ENCODE data around the gene SLC19A2. TPM values are rescaled to one million over a fixed set of nuclear protein-coding genes. Genes with fewer than 3 reads are reported as not detected.
A peak's percentile ranks its signal among the peaks of the same experiment; 100 is the strongest.

SLC19A2 gene
- total RNA-seq, 2 experiments from 2014 or later, result 3.2 to 6.5 TPM

GRCh38 chr1:169528215-169529067, 42.7 kb upstream of the SLC19A2 start:
- TF ChIP-seq, protein P1, sequence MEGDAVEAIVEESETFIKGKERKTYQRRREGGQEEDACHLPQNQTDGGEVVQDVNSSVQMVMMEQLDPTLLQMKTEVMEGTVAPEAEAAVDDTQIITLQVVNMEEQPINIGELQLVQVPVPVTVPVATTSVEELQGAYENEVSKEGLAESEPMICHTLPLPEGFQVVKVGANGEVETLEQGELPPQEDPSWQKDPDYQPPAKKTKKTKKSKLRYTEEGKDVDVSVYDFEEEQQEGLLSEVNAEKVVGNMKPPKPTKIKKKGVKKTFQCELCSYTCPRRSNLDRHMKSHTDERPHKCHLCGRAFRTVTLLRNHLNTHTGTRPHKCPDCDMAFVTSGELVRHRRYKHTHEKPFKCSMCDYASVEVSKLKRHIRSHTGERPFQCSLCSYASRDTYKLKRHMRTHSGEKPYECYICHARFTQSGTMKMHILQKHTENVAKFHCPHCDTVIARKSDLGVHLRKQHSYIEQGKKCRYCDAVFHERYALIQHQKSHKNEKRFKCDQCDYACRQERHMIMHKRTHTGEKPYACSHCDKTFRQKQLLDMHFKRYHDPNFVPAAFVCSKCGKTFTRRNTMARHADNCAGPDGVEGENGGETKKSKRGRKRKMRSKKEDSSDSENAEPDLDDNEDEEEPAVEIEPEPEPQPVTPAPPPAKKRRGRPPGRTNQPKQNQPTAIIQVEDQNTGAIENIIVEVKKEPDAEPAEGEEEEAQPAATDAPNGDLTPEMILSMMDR (conservative IDR thresholded peaks at IDR 0.05; ENCODE audit: low read length), result no peak
- TF ChIP-seq EZH2phosphoT487 (IDR thresholded peaks at IDR 0.05; ENCODE audit: borderline replicate concordance, low read depth, low read length), result no peak
- no peaks in the 10 kb centered on the region for H3K9me2 ChIP-seq (ENCODE audit: insufficient read depth, low read length)
- ChIA-PET CTCF (ENCODE audit: unreplicated experiment) (no interaction called here), POLR2A (interaction anchor here (0.6 to 1.0 kb wide), 4 partner anchors 18 to 361 kb away, joined by 3 to 4 read pairs (median 3); partner anchors contain the start of gene BLZF1)
- no TSS peak for BruUV-seq (replicated peaks)
- H3K27ac ChIP-seq (ENCODE audit: low read depth, low read length, poor library complexity, severe bottlenecking), result no peak overlapping the region
- H3K4me1 ChIP-seq (ENCODE audit: insufficient read depth, low read length, poor library complexity, severe bottlenecking), result peaks cover 6% of the 10 kb centered on the region
- peak overlapping the region; percentile 38; the same call in 1 of the 2 replicates for H2AFZ ChIP-seq (ENCODE audit: low read length)
- no peak overlapping the region for H3K4me3 ChIP-seq (ENCODE audit: low read depth, low read length, poor library complexity, severe bottlenecking)
- intact Hi-C loops (cut with micrococcal nuclease; ENCODE audit: unreplicated experiment), result no loop called here
- peak overlapping the region; percentile 48 for H3K4me2 ChIP-seq (ENCODE audit: low read length)
- no peak for DNase-seq (ENCODE audit: low spot score)
- H3K79me2 ChIP-seq (ENCODE audit: insufficient read depth, low read depth, low read length), result no peaks in the 10 kb centered on the region
- H4K20me1 ChIP-seq (ENCODE audit: insufficient read depth, low read length), result no peaks in the 10 kb centered on the region
- H3K9me3 ChIP-seq (ENCODE audit: low read length), result no peaks in the 10 kb centered on the region
- no peaks in the 10 kb centered on the region for H3K36me3 ChIP-seq (ENCODE audit: insufficient read depth, low read length)

DNA sequence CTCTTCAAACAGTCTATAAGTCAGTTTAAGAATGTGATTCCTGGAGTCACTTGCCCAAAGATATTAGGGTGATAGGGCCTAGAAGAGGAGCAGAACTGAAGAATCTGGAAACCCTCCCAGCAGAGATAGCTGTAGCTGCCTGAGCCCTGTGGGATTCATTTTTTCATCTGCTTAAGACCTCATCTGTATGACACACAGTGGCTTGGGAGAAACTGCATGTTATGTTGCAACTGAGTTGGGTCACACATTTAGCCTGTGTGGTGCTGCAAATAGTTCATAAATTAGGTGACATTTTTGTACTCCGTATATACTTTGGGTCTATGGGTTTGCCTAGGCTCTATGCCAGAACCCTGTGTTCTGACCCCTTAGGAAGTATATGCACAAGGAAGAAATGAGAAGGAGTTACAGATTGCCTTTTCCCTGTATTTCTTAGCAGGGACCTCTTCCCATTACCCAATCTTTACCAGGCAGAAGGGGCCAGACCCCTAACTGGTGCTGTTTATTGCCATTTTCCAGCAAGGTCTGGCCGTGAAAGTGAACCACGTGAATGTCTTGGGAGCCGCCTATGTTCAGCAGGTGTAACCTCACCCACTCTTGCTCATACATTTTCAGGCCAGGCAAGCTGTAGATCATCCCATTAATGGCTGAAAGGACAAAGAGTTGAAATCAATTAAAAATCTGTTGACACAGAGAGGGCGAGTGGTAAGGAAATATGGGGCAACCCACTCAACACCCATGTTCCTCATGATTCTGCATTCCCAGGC, 41.9 kb upstream of the SLC19A2 start:
- TF ChIP-seq, protein P1 (conservative IDR thresholded peaks at IDR 0.05; ENCODE audit: low read length), result no peak
- no peak for TF ChIP-seq EZH2phosphoT487 (IDR thresholded peaks at IDR 0.05; ENCODE audit: borderline replicate concordance, low read depth, low read length)
- intact Hi-C loops (cut with micrococcal nuclease; ENCODE audit: unreplicated experiment), result no loop called here
- BruUV-seq (replicated peaks), result no TSS peak
- Histone ChIP-seq H4K20me1 (ENCODE audit: insufficient read depth, low read length) (no peaks in the 10 kb centered on the region), H3K4me3 (ENCODE audit: low read depth, low read length, poor library complexity, severe bottlenecking) (no peak overlapping the region), H3K36me3 (ENCODE audit: insufficient read depth, low read length) (no peaks in the 10 kb centered on the region), H3K9me2 (ENCODE audit: insufficient read depth, low read length) (no peaks in the 10 kb centered on the region), H3K4me1 (ENCODE audit: insufficient read depth, low read length, poor library complexity, severe bottlenecking) (peaks cover 6% of the 10 kb centered on the region), H3K27ac (ENCODE audit: low read depth, low read length, poor library complexity, severe bottlenecking) (no peak overlapping the region), H3K79me2 (ENCODE audit: insufficient read depth, low read depth, low read length) (no peaks in the 10 kb centered on the region), H2AFZ (ENCODE audit: low read length) (no peak overlapping the region), H3K4me2 (ENCODE audit: low read length) (no peak overlapping the region), H3K9me3 (ENCODE audit: low read length) (no peaks in the 10 kb centered on the region)
- ChIA-PET POLR2A (no interaction called here), CTCF (ENCODE audit: unreplicated experiment) (no interaction called here)
- no peak for DNase-seq (ENCODE audit: low spot score)

Measured in OCI-LY7 (cell line).